Psoas muscle (tissue), 8 donors: ENCODE measurements around the gene COL27A1. TPM values are rescaled to one million over a fixed set of nuclear protein-coding genes. Genes with fewer than 3 reads are reported as not detected.
A peak's percentile ranks its signal among the peaks of the same experiment; 100 is the strongest.

Experiments
- ATAC-seq, 4 donors: fragments of 200-7000 bp; cut with Tn5 transposase; one replicate each; pipeline ENCODE4 v1.9.1; 2020; ENCODE audit warnings: moderate library complexity in 3 of 4, mild to moderate bottlenecking in 2 of 4
- DNase-seq, 2 donors: peaks; one replicate each; pipeline ENCODE4 v3.0.0-alpha.2; 2020
- H3K27ac ChIP-seq: fragments of 200-600 bp; one replicate; pipeline ENCODE4 v1.8.0; 2022
- H3K27me3 ChIP-seq, 3 donors: fragments of 200-600 bp in 1 of 3; one replicate each; pipeline versions ENCODE4 v1.6.1 to v1.8.0; 2013 to 2022; ENCODE audit warnings: low read length in 2 of 3, mild to moderate bottlenecking in 2 of 3, moderate library complexity in 1 of 3; ENCODE audit not compliant: insufficient read depth in 3 of 3
- H3K36me3 ChIP-seq, 2 donors: fragments of 200-600 bp in 1 of 2; one replicate each; pipeline versions ENCODE4 v1.6.1 to v1.8.0; 2013 to 2022; ENCODE audit warnings: low read depth in 1 of 2, mild to moderate bottlenecking in 1 of 2, moderate library complexity in 1 of 2; ENCODE audit not compliant: insufficient read depth in 1 of 2
- H3K4me1 ChIP-seq: fragments of 200-600 bp; one replicate; pipeline ENCODE4 v1.8.0; 2022
- H3K4me3 ChIP-seq: fragments of 200-600 bp; one replicate; pipeline ENCODE4 v1.8.0; 2022; ENCODE audit warnings: mild to moderate bottlenecking
- H3K9me3 ChIP-seq: fragments of 200-600 bp; one replicate; pipeline ENCODE4 v1.8.0; 2022
- WGBS, 3 donors: extraction: QIAGEN DNeasy Blood & Tissue Kit; methylation state at CpG; one replicate each; pipeline versions ENCODE4 v1.1.6 to v1.1.7; 2013; 5-methylcytosine and 5-hydroxymethylcytosine counted together
- intact Hi-C, 2 donors: fragments of 100-400 bp; cut with DNase I; formaldehyde crosslinking; loops; one replicate each; pipeline versions ENCODE4 v1.11.0 to v1.14.2; 2022
- polyA plus RNA-seq, 3 donors: library from polyadenylated mRNA; stranded (reverse); fragments of 200-250 nt; gene quantifications; one replicate each; pipeline ENCODE4 v1.2.3, GENCODE V29; 2013
- total RNA-seq, 4 donors: library from RNA; stranded (reverse); fragmentation: NEBNext Ultra II Directional in 2 of 4; extraction: Animal tissue kit (Norgen Biotek cat#: 25700) in 2 of 4; gene quantifications; one replicate each; pipeline versions ENCODE4 v1.2.1 to v1.2.4, GENCODE V29; 2021 to 2023
- TF ChIP-seq, protein P1 (sequence below): fragments of 200-600 bp; IDR thresholded peaks from one replicate; pipeline ENCODE4 v1.8.0; 2022; ENCODE audit warnings: antibody characterized with exemption
- donor health status: healthy with polysubstance abuse.
- donor health status: DM: no; HTN: no; CAD: no; lungs with moderate emphysema.
- donor health status: Bipolar disorder and iron deficiency.
- donor health status: healthy.
- donor health status: DM: yes; HTN: yes; CAD: no.
- donor health status: DM: no; HTN: no; CAD: no.
- donor health status: DM: no; HTN: no; CAD: no.
- donor health status: DM: yes; HTN: yes; CAD: no.

Gene COL27A1
- total and polyA plus RNA-seq, 7 donors, result 1.1 to 8.5 (median 3.9) TPM

DNA sequence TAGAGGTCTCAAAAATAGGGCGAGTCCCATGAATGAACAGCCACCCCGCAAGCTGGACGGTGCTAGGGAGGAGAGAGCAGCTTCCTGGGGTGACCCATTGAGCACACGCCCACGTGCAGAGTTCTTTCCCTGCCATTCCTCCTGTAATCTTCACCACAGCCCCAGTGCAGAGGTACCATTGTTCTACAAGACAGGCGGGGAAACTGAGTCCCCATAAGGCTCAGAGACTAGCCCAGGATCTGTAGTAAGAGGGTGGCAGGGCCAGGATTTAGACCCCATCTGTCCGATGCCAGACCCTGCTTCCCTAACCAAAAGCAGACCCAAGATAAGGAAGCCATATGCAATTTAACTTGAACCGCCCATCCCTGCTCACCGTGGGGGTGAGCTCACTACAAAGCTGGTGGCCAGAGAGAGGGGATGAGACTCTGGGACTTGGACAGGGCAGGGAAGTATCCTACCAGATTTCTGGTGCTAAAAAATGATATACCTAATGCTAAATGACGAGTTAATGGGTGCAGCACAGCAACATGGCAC, 130.9 kb downstream of the COL27A1 start:
- Histone ChIP-seq H3K36me3 (peaks cover 0 to 6% of the 10 kb centered on the region in 2 donors), H3K4me3 (no peak overlapping the region), H3K4me1 (no peaks in the 10 kb centered on the region), H3K27me3 (no peaks in the 10 kb centered on the region), H3K27ac (no peak overlapping the region), H3K9me3 (no peaks in the 10 kb centered on the region)
- DNase-seq (peak in 1 of 2 donors; percentile 14), ATAC-seq (no peak)
- intact Hi-C loops, result no loop called here
- TF ChIP-seq, protein P1, sequence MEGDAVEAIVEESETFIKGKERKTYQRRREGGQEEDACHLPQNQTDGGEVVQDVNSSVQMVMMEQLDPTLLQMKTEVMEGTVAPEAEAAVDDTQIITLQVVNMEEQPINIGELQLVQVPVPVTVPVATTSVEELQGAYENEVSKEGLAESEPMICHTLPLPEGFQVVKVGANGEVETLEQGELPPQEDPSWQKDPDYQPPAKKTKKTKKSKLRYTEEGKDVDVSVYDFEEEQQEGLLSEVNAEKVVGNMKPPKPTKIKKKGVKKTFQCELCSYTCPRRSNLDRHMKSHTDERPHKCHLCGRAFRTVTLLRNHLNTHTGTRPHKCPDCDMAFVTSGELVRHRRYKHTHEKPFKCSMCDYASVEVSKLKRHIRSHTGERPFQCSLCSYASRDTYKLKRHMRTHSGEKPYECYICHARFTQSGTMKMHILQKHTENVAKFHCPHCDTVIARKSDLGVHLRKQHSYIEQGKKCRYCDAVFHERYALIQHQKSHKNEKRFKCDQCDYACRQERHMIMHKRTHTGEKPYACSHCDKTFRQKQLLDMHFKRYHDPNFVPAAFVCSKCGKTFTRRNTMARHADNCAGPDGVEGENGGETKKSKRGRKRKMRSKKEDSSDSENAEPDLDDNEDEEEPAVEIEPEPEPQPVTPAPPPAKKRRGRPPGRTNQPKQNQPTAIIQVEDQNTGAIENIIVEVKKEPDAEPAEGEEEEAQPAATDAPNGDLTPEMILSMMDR, result no peak
- WGBS, 3 donors, result 90 to 96% (median 93%) methylated on average over 10 of the region's 10 CpGs

DNA sequence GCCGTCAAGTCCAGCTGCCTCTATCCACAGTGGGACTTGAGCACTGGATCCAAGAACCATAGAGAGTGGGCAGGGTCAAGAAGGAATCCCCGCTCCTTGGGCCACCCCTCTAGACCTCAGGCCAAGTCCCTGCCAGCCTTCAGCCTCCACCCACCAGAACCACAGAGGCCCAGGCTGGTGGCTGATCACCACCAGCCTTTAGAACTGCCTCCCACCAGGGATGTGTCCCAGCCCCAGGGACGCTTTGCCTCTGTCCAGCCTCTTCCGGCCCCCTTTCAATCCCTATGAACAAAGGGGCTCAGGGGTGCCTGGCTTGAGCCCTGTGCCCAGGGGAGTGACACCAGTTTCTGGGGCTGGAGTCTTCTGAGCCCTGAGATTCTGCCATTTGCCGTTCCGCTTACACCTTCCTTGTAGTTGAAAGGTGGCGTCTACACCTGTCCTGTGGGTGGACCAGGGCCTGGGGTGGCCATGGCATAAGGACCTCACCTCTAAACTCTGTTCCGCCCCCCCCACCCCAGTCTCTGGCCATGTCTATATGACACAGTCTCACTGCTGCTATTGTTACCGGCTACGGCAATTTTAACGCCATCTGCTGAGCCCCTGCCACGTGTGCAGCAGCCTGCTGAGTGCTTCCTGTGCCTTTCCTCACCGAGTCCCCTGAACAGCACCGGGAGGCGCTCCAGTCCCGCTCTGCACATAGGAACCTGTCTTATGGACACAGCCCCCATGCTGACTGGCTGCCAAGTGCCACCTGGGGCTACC, 131.8 kb downstream of the COL27A1 start:
- Histone ChIP-seq H3K36me3 (peaks cover 0 to 10% of the 10 kb centered on the region in 2 donors), H3K27me3 (no peaks in the 10 kb centered on the region), H3K27ac (no peak overlapping the region), H3K4me3 (no peak overlapping the region), H3K9me3 (no peaks in the 10 kb centered on the region), H3K4me1 (no peaks in the 10 kb centered on the region)
- 70 to 83% (median 73%) methylated on average over 16 of the region's 16 CpGs for WGBS, 3 donors
- no peak for ATAC-seq
- TF ChIP-seq, protein P1, result no peak
- intact Hi-C loops, result no loop called here
- peak; percentile 8 to 28 for DNase-seq

DNA sequence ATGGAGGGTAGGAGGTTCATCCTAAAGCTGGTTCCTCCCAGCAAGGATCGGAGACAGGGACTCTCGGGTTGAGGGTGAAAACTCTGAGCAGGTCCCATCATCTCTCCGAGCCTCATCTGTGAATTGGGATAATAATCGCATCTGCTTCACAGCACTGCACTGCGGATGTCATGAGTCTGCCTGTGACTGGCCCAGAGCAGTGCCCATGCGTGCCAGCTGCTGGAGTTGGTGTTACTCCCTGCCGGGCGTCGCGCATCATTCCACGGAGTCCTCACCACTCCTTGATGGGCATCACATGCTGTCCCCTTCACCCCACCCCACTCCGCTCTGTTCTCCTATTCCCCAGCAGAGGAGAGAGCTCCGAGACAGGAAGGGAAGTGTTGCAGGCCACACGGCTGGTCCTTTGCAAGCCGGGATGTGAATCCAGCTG, 132.4 kb downstream of the COL27A1 start:
- H3K36me3 ChIP-seq, result peaks cover 0 to 15% of the 10 kb centered on the region in 2 donors
- ATAC-seq (no peak), DNase-seq (peak; percentile 6 to 21)

DNA sequence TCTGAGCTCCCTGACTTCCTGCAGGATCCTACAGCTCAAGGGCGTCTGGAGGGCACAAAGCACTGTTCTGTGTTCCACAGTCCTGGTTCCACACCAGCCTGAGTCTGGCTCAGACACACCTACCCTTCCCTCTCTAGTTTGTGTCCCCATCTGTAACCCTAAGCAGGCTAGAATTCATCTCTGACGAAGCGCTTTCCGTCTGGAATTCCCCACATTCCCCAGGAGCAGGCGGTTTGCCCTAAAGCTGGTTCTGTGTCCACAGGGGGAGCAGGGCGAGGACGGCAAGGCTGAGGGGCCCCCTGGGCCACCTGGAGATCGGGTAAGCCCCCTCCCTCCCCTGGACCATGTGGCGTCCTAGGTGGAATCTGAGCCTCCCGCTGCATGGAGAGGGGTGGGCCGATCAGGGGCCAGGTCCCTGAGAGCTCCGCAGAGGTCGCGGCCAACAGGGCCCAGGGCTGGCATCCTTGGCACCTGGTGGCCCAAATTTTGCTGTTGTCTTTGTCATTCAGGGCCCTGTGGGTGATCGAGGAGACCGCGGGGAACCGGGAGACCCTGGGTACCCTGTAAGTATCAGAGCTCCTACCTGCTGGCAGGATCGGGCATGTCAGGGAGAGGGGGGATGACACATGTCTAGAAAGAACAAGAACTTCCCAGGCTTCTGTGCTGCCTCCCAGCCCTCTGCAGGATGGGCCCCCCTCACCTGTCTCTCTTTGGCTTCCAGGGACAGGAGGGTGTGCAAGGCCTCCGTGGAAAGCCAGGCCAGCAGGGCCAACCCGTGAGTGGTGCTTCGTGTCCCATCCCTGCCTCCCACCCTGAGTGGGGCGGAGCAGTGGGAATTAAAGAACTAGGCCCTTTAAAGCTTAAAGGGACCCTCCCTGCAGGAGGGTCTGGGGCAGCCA, 133.1 kb downstream of the COL27A1 start:
- ATAC-seq (no peak), DNase-seq (peak; percentile 4 to 25)
- 70 to 76% (median 74%) methylated on average over 23 of the region's 23 CpGs for WGBS, 3 donors
- peaks cover 0 to 18% of the 10 kb centered on the region in 2 donors for H3K36me3 ChIP-seq
- no peak overlapping the region for H3K27ac ChIP-seq
- H3K9me3 ChIP-seq, result no peaks in the 10 kb centered on the region
- no peaks in the 10 kb centered on the region for H3K27me3 ChIP-seq
- no peak overlapping the region for H3K4me3 ChIP-seq
- intact Hi-C loops, result no loop called here
- no peaks in the 10 kb centered on the region for H3K4me1 ChIP-seq
- TF ChIP-seq, protein P1, result no peak

More for the DNA sequence above, 132.4 kb downstream of the COL27A1 start:
- H3K4me3 ChIP-seq, result no peak overlapping the region
- H3K27ac ChIP-seq, result no peak overlapping the region
- no peaks in the 10 kb centered on the region for H3K27me3 ChIP-seq
- H3K4me1 ChIP-seq, result no peaks in the 10 kb centered on the region
- intact Hi-C loops, result no loop called here
- TF ChIP-seq, protein P1, result no peak
- WGBS, 3 donors, result 47 to 70% (median 50%) methylated on average over 15 of the region's 15 CpGs
- no peaks in the 10 kb centered on the region for H3K9me3 ChIP-seq
